Iris pigment epithelial cell (primary cell): ENCODE measurements around the gene SLC35B4.

Experiments used
- DNase-seq: peaks from one replicate; pipeline ENCODE4 v3.0.0-alpha.2; 2011; ENCODE audit warnings: low read depth

The SLC35B4 gene, protein sequence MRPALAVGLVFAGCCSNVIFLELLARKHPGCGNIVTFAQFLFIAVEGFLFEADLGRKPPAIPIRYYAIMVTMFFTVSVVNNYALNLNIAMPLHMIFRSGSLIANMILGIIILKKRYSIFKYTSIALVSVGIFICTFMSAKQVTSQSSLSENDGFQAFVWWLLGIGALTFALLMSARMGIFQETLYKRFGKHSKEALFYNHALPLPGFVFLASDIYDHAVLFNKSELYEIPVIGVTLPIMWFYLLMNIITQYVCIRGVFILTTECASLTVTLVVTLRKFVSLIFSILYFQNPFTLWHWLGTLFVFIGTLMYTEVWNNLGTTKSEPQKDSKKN

DNA sequence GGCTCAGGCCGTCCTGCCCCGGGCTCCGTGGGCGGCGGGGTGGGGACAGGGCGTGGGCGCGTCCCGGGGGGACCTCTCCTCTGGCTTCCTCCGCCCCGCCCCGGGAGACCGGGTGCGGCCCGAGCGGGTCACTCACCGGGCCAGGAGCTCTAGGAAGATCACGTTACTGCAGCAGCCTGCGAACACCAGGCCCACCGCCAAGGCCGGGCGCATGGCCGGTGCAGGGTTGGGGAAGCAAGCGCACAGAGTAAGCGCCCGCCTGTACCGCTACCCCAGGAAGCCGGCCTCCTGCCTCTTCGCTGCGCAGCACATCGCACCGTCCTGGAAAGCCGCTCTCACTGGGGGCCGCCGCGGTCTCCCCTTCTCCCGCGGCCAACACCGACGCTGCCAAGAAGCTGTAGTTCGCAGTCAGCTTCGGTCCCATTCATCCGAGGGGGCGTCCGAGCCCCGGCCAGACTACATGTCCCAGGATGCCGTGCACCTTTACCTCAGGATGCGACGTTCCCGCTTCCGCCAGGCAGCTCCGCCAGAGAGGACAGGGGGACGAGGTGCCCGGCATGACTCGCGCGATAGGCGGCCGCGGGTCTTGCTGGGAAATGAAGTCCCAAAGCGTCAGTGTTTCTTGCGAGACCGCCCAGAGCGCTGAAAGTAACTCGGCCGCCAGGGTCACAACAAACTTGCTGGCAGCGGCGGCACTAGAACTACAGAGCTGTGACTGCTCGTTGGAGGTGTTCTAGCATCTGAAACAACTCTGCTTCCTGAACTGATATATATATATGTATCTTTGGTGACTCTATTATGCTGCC is at the start of gene SLC35B4:
Gene SLC35B4 (minus strand): TSS at position 392 of the 806 bp plus-strand sequence. CDS start 179 bp downstream, at position 213.
- DNase-seq = peak; percentile 99

DNA sequence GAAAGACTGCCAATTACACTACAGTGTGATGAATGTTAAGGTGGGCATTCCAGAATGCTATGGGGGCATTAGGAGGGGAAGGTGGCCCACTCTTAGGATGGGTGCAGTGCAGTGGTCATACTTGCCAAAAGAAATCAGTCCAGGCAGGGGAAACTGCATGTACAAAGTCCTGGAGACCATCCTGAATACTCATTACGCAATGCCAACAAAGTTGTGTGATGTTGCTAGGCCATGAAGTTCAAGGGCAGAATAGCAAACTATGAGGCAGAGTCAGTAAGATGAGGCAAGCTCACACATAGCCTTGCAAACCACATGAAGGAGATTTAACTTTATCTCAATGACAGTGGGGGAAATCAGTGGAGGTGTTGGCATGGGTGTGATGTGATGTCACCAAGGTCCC is 49.8 kb upstream of the SLC35B4 start:
- DNase-seq = no peak

DNA sequence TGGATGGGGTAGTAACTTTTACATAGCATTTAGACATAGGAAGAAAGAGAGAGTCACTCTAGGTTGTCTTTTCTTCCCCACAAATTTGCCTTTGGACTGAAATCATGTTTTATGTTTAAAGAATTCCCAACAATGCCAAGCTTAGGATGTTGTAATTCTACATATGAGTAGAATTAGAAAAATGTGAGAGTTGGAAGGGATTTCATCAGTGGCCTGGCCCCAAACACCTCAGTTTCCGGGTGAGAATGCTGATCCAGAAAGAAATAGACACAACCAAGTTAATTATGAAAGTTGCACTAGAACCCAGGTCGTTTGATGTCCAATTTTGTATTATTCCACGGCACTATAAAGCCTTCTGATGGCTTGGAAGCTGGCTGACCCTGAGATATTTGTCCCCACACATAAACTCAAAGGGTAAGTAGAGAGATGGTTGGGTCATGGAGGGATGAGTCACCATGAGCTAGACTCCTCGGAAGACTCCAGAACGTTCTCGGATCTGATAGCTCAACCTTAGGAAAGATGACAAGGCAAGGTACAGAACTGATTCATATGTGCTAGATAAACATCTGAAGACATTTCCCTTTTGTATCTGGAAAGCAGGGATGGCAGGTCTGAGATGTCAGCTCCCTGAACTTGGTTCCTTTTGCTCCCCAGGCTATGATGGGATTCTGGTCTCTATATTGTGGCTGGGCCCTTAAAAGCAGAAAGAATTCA is 48.8 kb upstream of the SLC35B4 start:
- peak; percentile 68 for DNase-seq

DNA sequence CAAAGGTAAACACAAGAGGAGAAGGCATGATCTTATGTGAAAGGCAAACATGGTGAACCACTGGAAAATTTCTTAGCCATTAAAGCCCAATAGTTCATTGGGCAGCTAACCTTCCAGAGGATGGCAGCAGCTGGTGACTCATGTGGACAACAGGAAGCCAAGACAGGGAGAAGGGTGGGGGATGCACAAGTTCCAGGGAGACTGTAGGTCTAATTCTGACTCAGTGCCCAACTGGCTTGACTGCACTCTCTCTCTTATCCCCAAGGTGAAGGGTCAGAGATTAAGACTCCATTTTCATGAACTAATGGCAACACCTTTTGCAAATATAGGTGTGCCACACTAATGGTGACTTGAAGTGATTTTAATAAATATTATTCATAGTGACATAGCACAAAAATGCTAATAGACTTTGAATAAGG is 47.9 kb upstream of the SLC35B4 start:
- DNase-seq = peak; percentile 51

DNA sequence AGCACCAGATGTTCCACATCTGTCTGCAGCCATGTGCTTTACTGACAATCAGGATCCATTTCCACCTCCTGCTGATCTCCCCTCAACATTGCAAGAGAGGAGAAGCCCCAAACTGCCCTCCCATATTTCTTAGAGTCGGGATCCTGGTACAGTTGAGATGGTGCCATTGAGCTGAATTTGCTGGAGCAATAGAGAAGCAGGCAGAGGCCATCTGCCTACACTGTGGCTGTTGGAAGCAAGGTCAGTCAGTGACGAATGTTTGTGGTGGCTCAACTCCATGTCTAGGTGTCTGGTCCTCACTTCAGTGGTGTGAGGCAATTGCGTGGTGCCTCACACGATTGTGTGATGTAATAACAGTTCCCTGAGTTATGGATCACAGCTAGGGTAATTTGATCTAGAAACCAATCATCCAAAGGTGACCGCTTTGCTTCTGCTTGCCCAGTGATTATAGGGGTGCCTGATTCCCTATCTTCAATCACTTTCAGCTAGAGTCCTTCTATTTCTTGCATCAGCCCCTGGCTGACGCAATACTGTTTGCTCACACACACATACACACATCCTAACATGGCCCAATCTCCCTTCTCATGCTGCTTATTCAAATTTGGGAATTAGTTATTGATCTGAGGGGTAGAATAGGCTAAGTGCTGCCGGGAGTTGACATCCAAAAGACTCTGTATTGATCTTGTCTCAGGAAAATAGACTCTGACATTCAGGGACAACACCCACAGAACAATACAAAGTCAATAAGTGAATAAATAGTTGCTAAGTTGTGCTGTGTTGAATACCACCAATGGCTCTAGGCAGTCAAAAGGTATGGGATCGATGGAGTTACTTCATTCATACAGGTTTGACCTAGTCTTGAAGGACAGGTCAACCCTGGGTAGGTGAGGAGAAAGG is 46.1 kb upstream of the SLC35B4 start:
- peak; percentile 38 for DNase-seq

DNA sequence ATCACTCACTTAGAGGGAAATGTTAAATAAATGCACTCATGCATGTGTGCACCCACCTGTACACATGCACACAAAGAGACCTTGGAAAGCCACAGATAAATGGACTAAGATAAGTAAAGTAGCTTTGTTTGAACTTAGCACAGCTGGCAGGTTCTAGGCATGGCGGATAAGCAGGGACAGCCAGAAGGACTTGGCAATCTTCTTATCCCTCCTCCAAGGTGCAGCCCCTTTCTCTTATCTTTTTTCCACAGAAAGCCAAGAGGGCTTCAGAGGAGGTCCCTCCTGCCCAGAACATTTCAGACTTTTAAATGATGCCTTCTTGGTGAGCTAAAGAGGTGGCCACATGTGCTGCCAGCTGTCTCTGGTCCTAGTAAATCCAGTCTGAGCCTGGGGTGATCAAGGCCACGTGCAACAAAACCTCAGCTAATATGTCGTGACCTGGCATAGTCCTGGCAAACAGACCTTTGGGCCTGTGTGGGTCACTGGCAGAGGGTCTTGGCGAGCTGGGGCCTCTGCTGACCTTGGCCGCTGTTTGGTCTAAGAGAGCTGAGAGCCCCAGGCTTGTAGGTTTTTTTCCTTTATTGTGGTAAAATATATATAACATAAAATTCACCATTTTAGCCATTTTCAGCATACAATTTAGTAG is 43.2 kb upstream of the SLC35B4 start:
- DNase-seq = no peak

DNA sequence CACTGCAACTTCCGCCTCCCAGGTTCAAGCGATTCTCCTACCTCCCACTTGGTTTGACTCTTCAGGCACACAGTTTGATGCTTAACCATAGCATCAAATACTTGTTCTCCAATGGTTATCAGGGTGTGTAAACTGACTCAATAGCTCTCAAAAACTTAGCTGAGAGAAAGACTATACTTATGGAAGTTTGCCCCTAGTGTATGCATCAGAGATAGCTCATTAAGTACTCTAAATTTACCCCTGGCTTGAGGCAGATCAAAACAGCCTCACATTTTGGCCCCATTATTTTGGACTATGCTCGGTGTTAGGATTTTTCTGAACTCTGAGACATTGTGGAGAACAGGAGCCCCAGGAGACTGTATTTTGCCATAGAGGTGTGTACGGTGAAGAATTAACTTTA is 40.8 kb upstream of the SLC35B4 start:
- DNase-seq = no peak

DNA sequence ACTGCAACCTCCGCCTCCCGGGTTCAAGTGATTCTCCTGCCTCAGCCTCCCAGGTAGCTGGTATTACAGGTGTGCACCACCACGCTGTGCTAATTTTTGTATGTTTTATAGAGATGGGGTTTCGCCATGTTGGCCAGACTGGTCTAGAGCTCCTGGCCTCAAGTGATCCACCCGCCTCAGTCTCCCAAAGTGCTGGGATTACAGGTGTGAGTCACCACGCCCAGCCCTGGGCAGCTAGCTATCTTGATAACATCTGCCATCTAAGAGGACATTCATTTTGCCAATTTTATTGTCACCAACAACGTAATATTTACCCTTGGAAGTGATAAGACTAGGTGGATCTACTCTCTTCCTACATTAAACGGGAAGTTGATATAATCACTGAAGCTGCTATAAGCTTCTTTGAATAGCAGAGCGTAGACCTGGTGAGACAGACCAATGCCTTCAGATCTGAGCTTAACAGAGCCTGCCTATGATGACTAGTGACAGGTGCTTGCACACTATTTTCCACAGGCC is 39.7 kb upstream of the SLC35B4 start:
- DNase-seq = no peak

DNA sequence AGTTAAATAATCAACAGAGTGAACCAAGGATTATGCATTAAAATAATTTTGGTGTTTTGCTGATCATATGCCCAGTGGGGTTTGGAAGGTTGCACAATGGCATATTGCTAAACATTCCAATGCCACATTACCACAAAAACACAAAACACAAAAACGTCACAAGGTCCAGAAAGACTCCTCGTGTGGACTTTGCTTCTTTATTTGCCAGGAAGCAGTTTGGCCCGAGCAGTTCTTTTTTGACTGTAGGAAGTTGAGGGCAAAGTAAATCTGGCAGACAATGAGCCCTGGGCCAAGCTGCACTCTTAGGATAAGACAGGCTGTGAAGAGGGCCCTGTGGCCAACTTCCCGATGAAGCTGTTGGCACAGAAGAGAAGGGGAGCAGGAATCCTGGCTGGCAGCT is 39.2 kb upstream of the SLC35B4 start:
- DNase-seq = no peak

DNA sequence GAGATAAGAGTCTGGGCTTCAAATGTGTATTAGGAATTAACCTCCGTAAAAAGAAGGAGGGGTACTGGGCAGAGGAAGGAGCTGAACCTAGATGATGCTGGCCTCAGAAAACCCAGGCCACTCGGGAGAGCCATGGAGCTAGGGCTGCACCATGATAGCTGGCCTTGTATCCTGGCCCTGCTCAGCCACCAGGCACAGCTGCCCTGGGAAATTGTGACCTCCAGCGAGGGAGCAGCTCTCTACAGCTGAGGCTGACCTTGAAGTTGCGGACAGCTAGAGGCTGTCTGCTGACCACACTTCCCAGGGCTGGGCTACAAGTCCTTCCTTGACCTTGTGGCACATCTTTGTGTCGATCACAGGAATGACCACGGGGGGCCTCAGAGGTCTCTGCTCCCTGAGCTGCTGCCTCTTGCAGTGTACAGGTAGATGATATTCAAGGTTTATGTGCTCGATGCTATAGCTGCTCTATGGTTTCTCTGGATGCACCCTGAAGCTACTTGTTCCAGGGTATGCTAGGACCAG is 38.3 kb upstream of the SLC35B4 start:
- DNase-seq = no peak

DNA sequence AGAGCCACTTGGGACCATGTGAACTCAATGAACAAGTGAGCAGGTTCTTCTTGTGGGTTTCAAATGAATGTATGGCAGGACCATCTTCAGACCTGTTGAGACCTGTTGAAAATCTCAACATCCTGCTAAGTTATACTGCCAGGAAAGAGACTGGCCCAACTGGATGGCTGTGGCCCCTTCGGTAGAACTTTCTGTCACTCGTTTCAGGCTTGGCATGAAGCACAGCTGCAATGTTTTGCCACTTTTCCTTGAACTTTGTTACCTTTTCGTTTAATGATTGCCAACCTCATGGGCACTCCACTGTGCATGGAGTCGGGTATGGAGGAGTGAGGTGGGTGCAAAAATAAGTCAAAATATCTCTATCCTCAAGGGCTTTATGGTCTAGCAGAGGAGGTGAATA is 36.7 kb upstream of the SLC35B4 start:
- no peak for DNase-seq

DNA sequence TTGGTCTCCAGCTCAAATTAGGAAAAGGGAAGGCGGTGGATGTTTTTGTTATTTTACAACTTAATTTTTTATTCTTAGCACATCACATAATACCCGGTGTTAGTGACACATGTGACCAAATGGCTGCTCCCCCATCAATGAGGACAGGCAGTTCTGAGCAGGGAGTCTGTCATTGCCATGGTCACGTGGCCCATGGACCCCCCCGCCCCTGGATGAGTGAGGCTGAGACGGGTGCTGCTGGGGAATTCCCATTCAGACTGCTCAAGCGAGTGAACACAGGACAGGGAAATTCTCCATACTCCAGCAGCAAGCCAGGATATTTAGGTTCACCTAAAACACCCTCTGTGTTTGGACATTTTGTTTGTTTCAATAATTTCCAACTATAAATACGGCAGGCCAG is 34.7 kb upstream of the SLC35B4 start:
- no peak for DNase-seq

DNA sequence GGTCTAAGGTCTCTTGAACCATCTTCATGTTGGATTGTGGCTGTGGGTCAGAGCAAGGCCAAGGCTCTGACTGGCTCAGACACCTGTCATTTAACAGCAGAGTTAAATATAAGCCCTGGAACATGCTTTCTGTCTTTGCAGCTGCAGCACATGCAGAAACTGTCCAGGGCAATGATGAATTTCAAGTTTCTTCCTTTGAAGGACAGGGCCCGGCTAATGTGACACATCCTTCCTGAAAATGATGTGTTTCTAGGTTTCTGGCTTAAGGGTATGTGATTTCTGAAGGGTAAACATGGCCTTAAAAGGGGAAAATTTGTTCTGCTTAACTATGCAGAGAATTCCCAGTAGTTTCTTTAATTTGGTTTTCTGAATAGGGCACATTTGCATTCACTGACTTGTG is 34.0 kb upstream of the SLC35B4 start:
- no peak for DNase-seq

DNA sequence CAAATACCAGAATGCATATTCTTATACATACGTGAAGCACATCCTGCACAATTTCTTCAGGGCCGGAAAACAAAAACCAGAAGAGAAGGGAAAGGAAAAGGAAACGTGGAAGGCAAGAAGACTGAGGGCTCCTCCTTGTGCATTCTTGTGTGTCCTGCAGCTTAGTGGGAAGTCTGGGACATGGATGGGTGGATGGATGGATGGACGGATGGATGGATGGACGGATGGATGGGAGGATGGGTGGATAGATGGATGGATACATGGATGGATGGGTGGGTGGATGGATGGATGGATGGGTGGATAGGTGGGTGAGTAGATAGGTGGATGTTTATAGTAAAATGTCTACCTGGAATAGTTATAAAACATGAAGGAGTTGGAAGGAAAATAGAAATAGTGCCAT is 30.8 kb upstream of the SLC35B4 start:
- DNase-seq = no peak

DNA sequence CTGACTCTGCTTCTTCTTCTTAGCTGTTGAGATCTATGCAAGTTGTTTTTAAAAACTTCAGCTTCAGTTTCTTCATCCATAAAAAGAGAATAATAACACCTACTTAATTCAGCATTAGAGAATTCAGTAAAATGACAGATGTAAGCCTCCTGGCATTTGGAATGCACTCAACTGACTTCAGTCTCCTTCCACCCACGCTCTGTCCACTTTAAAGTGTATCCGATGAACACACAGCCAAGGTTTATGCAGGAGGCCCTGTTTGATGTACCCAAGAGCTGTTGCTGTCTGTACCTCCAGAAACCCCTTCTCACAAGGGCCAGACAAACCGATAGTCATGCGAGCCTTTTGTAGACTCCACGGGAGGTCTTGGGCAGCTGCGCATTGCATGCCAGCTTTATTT is 27.1 kb upstream of the SLC35B4 start:
- no peak for DNase-seq

DNA sequence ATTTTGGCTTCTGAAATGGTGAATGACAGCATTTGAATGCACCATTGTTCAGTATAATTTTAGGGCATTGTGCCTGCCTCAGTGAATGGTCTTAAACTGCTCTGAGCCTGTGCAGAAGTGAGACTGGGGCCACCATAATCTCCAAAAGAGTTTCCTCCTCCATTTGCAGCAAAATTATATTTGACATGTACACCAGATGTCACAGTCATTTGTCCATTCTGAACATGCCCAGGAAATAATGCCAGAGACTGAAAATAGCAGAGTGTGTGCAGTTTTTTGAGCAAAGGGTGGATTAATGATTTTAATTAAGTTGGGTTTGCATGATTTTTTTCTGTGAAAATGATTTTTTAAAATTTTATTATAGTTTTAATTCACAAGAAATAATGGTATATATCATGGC is 26.4 kb upstream of the SLC35B4 start:
- no peak for DNase-seq

DNA sequence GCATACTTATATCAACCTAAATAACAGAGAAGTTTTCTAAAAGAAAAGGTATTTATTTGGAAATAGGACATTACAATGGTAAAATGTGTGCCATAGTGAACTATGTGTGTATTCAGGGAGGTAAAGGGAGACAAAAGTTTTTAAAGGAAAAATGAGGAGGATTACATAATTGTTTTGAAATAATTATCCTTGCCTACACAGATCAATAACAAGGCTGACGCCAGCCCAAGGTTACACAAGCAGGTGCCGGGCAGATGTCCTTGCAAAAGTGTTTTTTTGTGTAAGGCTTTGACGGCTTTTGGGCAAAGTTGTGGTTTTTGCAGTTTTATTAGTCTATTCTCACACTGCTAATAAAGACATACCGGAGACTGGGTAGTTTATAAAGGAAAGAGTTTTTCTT is 22.7 kb upstream of the SLC35B4 start:
- no peak for DNase-seq

DNA sequence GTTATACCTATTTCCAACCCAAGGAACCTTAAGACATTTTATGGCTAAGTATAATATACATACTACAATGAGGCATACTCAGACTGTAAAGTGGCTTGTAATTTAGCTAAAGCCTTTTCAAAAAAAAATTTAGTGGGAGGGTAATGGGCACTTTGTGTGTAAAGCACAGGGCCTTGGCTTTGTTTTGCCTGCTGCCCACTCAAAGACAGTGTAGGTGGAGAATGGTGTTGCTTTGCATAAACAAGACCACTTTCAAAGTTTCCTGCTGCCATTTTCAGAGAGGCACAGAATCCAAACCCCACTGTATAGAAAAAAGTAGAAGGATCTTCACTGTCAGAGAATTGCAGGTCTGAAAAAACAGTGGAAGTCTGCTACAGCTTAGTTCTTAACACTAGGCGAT is 21.2 kb upstream of the SLC35B4 start:
- no peak for DNase-seq

DNA sequence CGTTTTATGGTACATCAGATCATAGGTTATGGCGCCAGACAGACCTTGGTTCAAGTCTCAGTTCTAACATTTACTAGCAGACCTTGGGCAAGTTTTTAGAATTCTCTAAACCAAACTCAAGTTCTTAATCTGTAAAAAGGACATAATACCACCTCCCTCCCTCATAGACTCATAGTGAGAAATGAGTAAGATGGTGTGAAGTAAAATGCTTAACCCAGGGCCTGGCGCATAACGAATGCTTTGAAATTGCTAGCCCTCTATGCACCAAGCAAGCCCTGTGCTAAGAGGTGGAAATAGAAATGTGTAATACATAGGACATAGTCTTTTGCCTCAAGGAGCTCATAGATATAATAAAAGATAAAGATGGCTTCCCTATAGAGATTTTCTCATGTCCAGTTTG is 17.7 kb upstream of the SLC35B4 start:
- no peak for DNase-seq

DNA sequence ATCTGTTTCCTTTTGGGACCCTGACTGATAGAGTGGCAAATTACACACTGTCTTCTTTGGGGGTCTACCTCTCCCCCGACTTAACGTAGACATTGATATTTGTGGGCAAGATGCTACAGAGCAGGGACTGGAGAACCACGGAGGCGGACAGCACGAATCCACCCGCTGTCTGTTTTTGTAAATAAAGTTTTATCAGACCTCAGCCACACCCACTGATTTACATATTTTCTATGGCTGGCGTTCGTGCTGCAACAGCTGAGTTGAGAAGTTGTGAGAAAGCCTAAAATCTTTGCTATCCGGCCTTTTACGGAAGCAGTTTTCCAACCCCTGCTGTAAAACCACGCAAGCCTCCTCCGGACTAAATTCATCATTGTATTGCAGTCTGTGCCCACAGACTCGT is 17.2 kb upstream of the SLC35B4 start:
- DNase-seq = no peak

DNA sequence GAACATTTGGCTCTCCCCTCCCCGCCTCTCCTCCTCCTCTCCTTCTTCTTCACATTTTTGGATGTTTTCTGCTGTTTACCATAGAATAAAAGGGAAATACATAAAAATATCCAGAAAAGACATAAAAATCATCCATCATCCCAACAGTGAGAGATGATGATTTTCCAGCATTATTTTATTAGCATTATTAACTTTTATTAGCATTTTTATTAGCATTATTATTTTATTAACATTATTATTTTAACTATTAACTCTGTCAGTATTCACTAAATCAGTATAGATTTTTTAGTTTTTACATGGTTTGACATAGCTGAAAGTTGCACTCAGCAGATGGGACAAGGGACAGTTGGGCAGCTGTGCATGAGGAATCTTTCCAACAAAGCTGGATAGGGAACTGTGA is 16.2 kb upstream of the SLC35B4 start:
- no peak for DNase-seq
